MM.1S (cell line): ENCODE results near the gene TECTB.

Experiments
- EZH2 ChIP-seq: fragments of 300-600 bp; sonication (generic); optimal IDR thresholded peaks from 2 replicates; pipeline ENCODE3; 2017; ENCODE audit warnings: low read depth, mild to moderate bottlenecking, antibody characterized with exemption, low read length, mixed read lengths
- EZH2phosphoT487 ChIP-seq: fragments of 300-600 bp; sonication (generic); IDR thresholded peaks from 2 replicates; pipeline ENCODE4 v1.6.1; 2018; ENCODE audit warnings: antibody characterized with exemption, low read length

- TF ChIP-seq EZH2 (no peak), EZH2phosphoT487 (no peak)
Measured at GRCh38 chr10:112333452-112333851, 50.3 kb downstream of the TECTB start.
